H54 (cell line): ENCODE measurements around the gene PDXP.
"Not testable (repeated sequence)": the region's sequence is repeated elsewhere in the genome, so short reads cannot be mapped to it uniquely, and the experiment has no call there.

Experiments
- DNase-seq: peaks from one replicate; pipeline ENCODE4 v3.0.0; 2011; ENCODE audit warnings: low spot score, mixed read lengths; ENCODE audit not compliant: insufficient read length
- FAIRE-seq: peaks from 3 replicates; lab custom pipeline; 2011; peaks lifted over from hg19 to GRCh38; lab: Jason Lieb, UNC
- POLR2A ChIP-seq: IDR thresholded peaks from 2 replicates; pipeline ENCODE4 v1.6.1; 2011; ENCODE audit warnings: low read depth, mild to moderate bottlenecking, low read length

The PDXP gene

GRCh38 chr22:37658133-37659065, at the start of gene PDXP:
Gene PDXP (plus strand): TSS chr22:37658723. CDS start chr22:37658783, 60 bp downstream.
- DNase-seq, result peak; percentile 97
- peak; percentile 61 for FAIRE-seq
- peak; percentile 70 for TF ChIP-seq POLR2A

- TF ChIP-seq POLR2A, result no peak
- DNase-seq (no peak), FAIRE-seq (no peak)
These were observed 49.0 kb upstream of the PDXP start for GRCh38 chr22:37609240-37610152.

GRCh38 chr22:37610153-37610475, 48.4 kb upstream of the PDXP start:
- not testable (repeated sequence) for FAIRE-seq, DNase-seq

- no peak for TF ChIP-seq POLR2A
- DNase-seq (no peak), FAIRE-seq (no peak)
These were observed 47.9 kb upstream of the PDXP start for GRCh38 chr22:37610480-37611129.

GRCh38 chr22:37611207-37611606, 47.3 kb upstream of the PDXP start:
- no peak for FAIRE-seq
- TF ChIP-seq POLR2A, result no peak

GRCh38 chr22:37616201-37617083, 42.1 kb upstream of the PDXP start:
- no peak for TF ChIP-seq POLR2A
- FAIRE-seq, result no peak
- no peak for DNase-seq

More at GRCh38 chr22:37611207-37611606, 47.3 kb upstream of the PDXP start:
- no peak for DNase-seq

- no peak for DNase-seq
These were observed 41.1 kb upstream of the PDXP start for GRCh38 chr22:37617431-37617830.

GRCh38 chr22:37618072-37618656, 40.4 kb upstream of the PDXP start:
- FAIRE-seq (no peak), DNase-seq (no peak)
- no peak for TF ChIP-seq POLR2A

More at GRCh38 chr22:37617431-37617830, 41.1 kb upstream of the PDXP start:
- TF ChIP-seq POLR2A, result no peak
- FAIRE-seq, result no peak

GRCh38 chr22:37618674-37619073, 39.8 kb upstream of the PDXP start:
- TF ChIP-seq POLR2A, result no peak
- FAIRE-seq, result no peak
- no peak for DNase-seq

- FAIRE-seq (no peak), DNase-seq (no peak)
- no peak for TF ChIP-seq POLR2A
These were observed 38.5 kb upstream of the PDXP start for GRCh38 chr22:37619991-37620390.

- no peak for TF ChIP-seq POLR2A
- FAIRE-seq, result no peak
- DNase-seq, result no peak
These were observed 37.1 kb upstream of the PDXP start for GRCh38 chr22:37621352-37621860.
